Renal cortex interstitium (tissue), 11 donors: ENCODE measurements around the gene VMAC. TPM values are rescaled to one million over a fixed set of nuclear protein-coding genes. Genes with fewer than 3 reads are reported as not detected.

Experiments used
- DNase-seq, 11 donors: peaks; one replicate each; pipeline ENCODE4 v3.0.0-alpha.2; 2013; ENCODE audit warnings: low read depth in 9 of 11, low spot score in 4 of 11; ENCODE audit errors: extremely low read depth in 1 of 11
- polyA plus RNA-seq, 3 donors: library from polyadenylated mRNA; unstranded; fragments of 120-200 nt; gene quantifications; one replicate each; pipeline ENCODE4 v1.2.1, GENCODE V29; 2013; ENCODE audit not compliant: insufficient read length in 3 of 3

The VMAC gene
- polyA plus RNA-seq, 3 donors = 5.7 to 10.9 (median 5.9) TPM

- DNase-seq = no peak
These were observed 54.1 kb downstream of the VMAC start for GRCh38 chr19:5958851-5959122.

GRCh38 chr19:5959260-5960004 is 54.8 kb downstream of the VMAC start:
- no peak for DNase-seq

Other genes with a start within 250 kb of the VMAC start
- gene MICOS13, start 224.4 kb upstream of the VMAC start, polyA plus RNA-seq = 10 to 100 TPM; 26.1 to 53.3 (median 45.5) TPM
- gene HSD11B1L, start 223.8 kb upstream of the VMAC start, polyA plus RNA-seq = 10 to 100 TPM in 2 of 3 donors, 1 to 10 TPM in 1; 8.2 to 14.0 (median 12.0) TPM
- gene RPL36, start 214.6 kb upstream of the VMAC start, polyA plus RNA-seq = 1,000 to 10,000 TPM in 1 of 3 donors, 100 to 1,000 TPM in 2; 596 to 1,019 (median 781) TPM
- gene LONP1, start 184.7 kb upstream of the VMAC start, polyA plus RNA-seq = 10 to 100 TPM; 44.3 to 75.0 (median 68.9) TPM
- not detected for gene CATSPERD, start 184.2 kb upstream of the VMAC start, polyA plus RNA-seq
- 1 to 10 TPM; 2.4 to 5.0 (median 2.5) TPM for gene PRR22, start 120.1 kb upstream of the VMAC start, polyA plus RNA-seq
- 10 to 100 TPM; 21.2 to 35.0 (median 31.2) TPM for gene DUS3L, start 113.7 kb upstream of the VMAC start, polyA plus RNA-seq
- gene NRTN, start 99.8 kb upstream of the VMAC start, polyA plus RNA-seq = 1 to 10 TPM; 2.3 to 3.8 (median 3.6) TPM
- 10 to 100 TPM; 10.4 to 20.7 (median 14.1) TPM for gene FUT6, start 65.2 kb upstream of the VMAC start, polyA plus RNA-seq
- gene FUT3, start 53.4 kb upstream of the VMAC start, polyA plus RNA-seq = 1 to 10 TPM in 1 of 3 donors, under 1 TPM in 2; 0.40 to 1.9 (median 0.89) TPM
- gene FUT5, start 34.3 kb upstream of the VMAC start, polyA plus RNA-seq = under 1 TPM in 2 of 3 donors, not detected in 1; 0.06 to 0.17 TPM
- gene NDUFA11, start 1.1 kb upstream of the VMAC start, polyA plus RNA-seq = 100 to 1,000 TPM; 130 to 197 (median 179) TPM
- gene CAPS, start 9.4 kb downstream of the VMAC start, polyA plus RNA-seq = 10 to 100 TPM; 16.6 to 43.9 (median 29.6) TPM
- gene RANBP3, start 73.3 kb downstream of the VMAC start, polyA plus RNA-seq = 10 to 100 TPM; 61.7 to 66.0 (median 65.9) TPM
- gene RFX2, start 205.6 kb downstream of the VMAC start, polyA plus RNA-seq = 10 to 100 TPM in 1 of 3 donors, 1 to 10 TPM in 2; 6.9 to 11.1 (median 8.1) TPM
- 1 to 10 TPM in 2 of 3 donors, under 1 TPM in 1; 0.80 to 2.8 (median 1.9) TPM for gene ACSBG2, start 230.8 kb downstream of the VMAC start, polyA plus RNA-seq